ENCODE data around the gene KRTAP10-12. TPM values are rescaled to one million over a fixed set of nuclear protein-coding genes. Genes with fewer than 3 reads are reported as not detected.

The KRTAP10-12 gene
- total RNA-seq, 2 experiments from 2014 or later, result not detected

DNA sequence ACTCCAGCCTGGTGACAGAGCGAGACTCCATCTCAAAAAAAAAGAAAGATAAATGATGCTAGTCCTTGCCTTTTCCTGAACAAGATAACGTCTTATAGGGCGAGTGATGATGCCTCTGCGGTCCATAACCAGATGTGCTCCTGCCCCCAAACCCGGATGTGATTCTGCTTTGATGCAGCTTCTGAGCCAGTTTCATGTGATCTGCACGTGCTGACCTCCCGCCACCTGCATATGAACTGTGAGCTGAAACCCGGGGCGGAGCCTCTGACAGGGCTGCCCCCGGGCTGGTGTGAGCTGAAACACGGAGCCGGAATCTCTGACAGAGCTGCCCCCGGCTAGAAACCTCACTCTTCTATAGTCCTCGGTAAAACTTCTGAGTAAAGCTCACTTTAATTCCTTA, 43.8 kb upstream of the KRTAP10-12 start:
- CTCF ChIA-PET, result no interaction called here
- no peak for ATAC-seq (ENCODE audit: poor library complexity)

DNA sequence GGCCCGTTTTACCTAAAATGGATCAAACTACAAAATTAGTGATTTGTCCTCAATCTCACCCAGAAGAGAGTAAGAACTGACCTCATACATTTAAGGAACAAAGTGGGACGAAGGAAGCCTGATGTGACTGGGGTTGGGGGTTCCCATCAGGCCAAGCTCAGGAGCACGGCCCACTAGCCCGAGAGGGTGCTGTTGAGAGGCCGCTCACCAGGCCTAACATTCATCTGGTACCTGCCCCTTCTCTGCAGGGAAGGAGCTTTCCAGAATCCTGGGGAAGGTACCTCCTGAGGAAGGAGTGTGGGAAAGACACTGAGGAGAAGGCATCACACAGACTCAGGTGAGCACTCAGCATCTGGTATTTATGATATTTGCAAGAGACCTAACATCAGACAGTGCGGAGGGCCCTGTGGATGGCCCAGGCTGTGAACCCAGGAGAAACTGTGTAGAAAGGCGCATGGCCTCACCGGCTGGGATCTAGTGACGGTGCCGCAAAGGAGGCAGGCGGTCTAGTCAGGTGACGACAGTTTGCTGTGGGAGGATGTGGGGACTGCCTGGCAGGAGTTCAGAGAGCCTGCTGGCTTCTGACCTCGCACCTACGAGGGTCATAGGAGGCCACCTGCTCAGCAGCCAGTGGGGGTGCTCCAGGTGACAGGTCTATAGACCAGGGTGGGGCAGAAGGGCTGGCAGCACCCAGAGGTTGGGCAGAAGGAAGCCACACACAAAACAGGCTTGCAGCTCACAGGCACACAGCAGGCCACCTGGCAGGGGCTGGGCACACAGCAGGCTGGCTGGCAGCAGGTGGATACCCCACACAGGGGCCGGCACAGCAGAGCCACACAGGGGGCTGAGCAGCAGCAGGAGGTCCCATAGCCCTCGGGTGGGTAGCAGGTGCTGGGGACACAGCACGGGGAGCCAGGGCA, 43.1 kb upstream of the KRTAP10-12 start:
- Mint-ChIP-seq H3K27ac (peak overlapping the region; percentile 88), H3K36me3 (ENCODE audit: low read depth) (peaks cover 39% of the 10 kb centered on the region), H3K4me1 (ENCODE audit: low read depth) (peaks cover 47% of the 10 kb centered on the region), H3K4me3 (peak overlapping the region; percentile 71), H3K9me3 (peaks cover 16% of the 10 kb centered on the region), H3K27me3 (no peaks in the 10 kb centered on the region)
- peak; percentile 40 to 92 (median 63) for DNase-seq
- ChIA-PET CTCF (no interaction called here), POLR2A (interaction anchor here (1.0 kb wide), 1 partner anchor 35 kb away, joined by 5 read pairs; no protein-coding TSS in a partner anchor)
- H3K36me3 ChIP-seq (ENCODE audit: insufficient read depth, low read length), result no peaks in the 10 kb centered on the region
- ATAC-seq (ENCODE audit: poor library complexity), result peak; percentile 58
- no peak overlapping the region for H3K4me3 ChIP-seq (ENCODE audit: low read length)
- intact Hi-C loops (cut with DNase I, micrococcal nuclease), result loop anchor here in 1 of 2 experiments (5.0 kb wide), 1 partner anchor 37 kb away; no protein-coding TSS in a partner anchor
- no peak for TF ChIP-seq CTCF (IDR thresholded peaks at IDR 0.05)
- no peaks in the 10 kb centered on the region for H3K27me3 ChIP-seq (ENCODE audit: control insufficient read depth in 1 of 2, insufficient read depth in 2 of 2, low read length in 2 of 2)
- H3K27ac ChIP-seq (ENCODE audit: low read depth in 1 of 2, low read length in 2 of 2), result peak overlapping the region; percentile 15 to 61
- peaks cover 14 to 39% of the 10 kb centered on the region in 2 experiments for H3K9me3 ChIP-seq (ENCODE audit: control insufficient read depth in 1 of 2, insufficient read depth in 1 of 2, low read length in 2 of 2)
- peaks cover 53% of the 10 kb centered on the region for H3K4me1 ChIP-seq (ENCODE audit: insufficient read depth, low read length)

More for the DNA sequence above, 43.8 kb upstream of the KRTAP10-12 start:
- Mint-ChIP-seq H3K9me3 (peaks cover 16% of the 10 kb centered on the region), H3K36me3 (ENCODE audit: low read depth) (peaks cover 31% of the 10 kb centered on the region), H3K27me3 (no peaks in the 10 kb centered on the region), H3K4me3 (no peak overlapping the region), H3K27ac (peak overlapping the region; percentile 88), H3K4me1 (ENCODE audit: low read depth) (peaks cover 39% of the 10 kb centered on the region)
- POLR2A ChIA-PET, result interaction anchor here (1.0 kb wide), 1 partner anchor 35 kb away, joined by 5 read pairs; no protein-coding TSS in a partner anchor
- H3K36me3 ChIP-seq (ENCODE audit: insufficient read depth, low read length), result no peaks in the 10 kb centered on the region
- intact Hi-C loops (cut with DNase I, micrococcal nuclease), result loop anchor here in 1 of 2 experiments (5.0 kb wide), 1 partner anchor 36 kb away; no protein-coding TSS in a partner anchor
- H3K4me1 ChIP-seq (ENCODE audit: insufficient read depth, low read length), result peaks cover 45% of the 10 kb centered on the region
- DNase-seq, result peak in 1 of 14 experiments; percentile 49
- no peaks in the 10 kb centered on the region for H3K27me3 ChIP-seq (ENCODE audit: control insufficient read depth in 1 of 2, insufficient read depth in 2 of 2, low read length in 2 of 2)
- H3K27ac ChIP-seq (ENCODE audit: low read depth in 1 of 2, low read length in 2 of 2), result no peak overlapping the region
- no peak overlapping the region for H3K4me3 ChIP-seq (ENCODE audit: low read length)
- no peak for TF ChIP-seq CTCF (IDR thresholded peaks at IDR 0.05)
- H3K9me3 ChIP-seq (ENCODE audit: control insufficient read depth in 1 of 2, insufficient read depth in 1 of 2, low read length in 2 of 2), result peaks cover 14 to 39% of the 10 kb centered on the region in 2 experiments

GRCh38 chr21:44654576-44655175, 42.3 kb upstream of the KRTAP10-12 start, which contains the start of gene KRTAP12-4:
Gene KRTAP12-4 (minus strand): TSS chr21:44654659. CDS start chr21:44654614, 45 bp downstream.
- intact Hi-C loops (cut with DNase I, micrococcal nuclease), result loop anchor here (5.0 kb wide), 2 partner anchors 37 to 107 kb away; no protein-coding TSS in a partner anchor
- H3K4me3 ChIP-seq (ENCODE audit: low read length), result no peak within 1 kb of the TSS
- CTCF ChIA-PET, result no interaction called here

More at GRCh38 chr21:44654576-44655175, 42.3 kb upstream of the KRTAP10-12 start, which contains the start of gene KRTAP12-4:
- peak within 1 kb of the TSS; percentile 15 to 61 for H3K27ac ChIP-seq (ENCODE audit: low read depth in 1 of 2, low read length in 2 of 2)
- H3K9me3 Mint-ChIP-seq, result peaks cover 16% of the 10 kb centered on the region
- peaks cover 61% of the 10 kb centered on the region for H3K4me1 ChIP-seq (ENCODE audit: insufficient read depth, low read length)
- peaks cover 42% of the 10 kb centered on the region for H3K36me3 Mint-ChIP-seq (ENCODE audit: low read depth)
- no peaks in the 10 kb centered on the region for H3K27me3 Mint-ChIP-seq
- H3K27me3 ChIP-seq (ENCODE audit: control insufficient read depth in 1 of 2, insufficient read depth in 2 of 2, low read length in 2 of 2), result no peaks in the 10 kb centered on the region
- H3K36me3 ChIP-seq (ENCODE audit: insufficient read depth, low read length), result no peaks in the 10 kb centered on the region
- no peak for TF ChIP-seq CTCF (IDR thresholded peaks at IDR 0.05)
- POLR2A ChIA-PET, result no interaction called here
- no peak for ATAC-seq (ENCODE audit: poor library complexity)
- H3K9me3 ChIP-seq (ENCODE audit: control insufficient read depth in 1 of 2, insufficient read depth in 1 of 2, low read length in 2 of 2), result peaks cover 14 to 39% of the 10 kb centered on the region in 2 experiments
- peaks cover 55% of the 10 kb centered on the region for H3K4me1 Mint-ChIP-seq (ENCODE audit: low read depth)
- peak within 1 kb of the TSS; percentile 88 for H3K27ac Mint-ChIP-seq
- peak within 1 kb of the TSS; percentile 71 for H3K4me3 Mint-ChIP-seq
- peak in 3 of 14 experiments; percentile 21 to 50 (median 39) for DNase-seq

Data from CD4-positive, alpha-beta T cell (primary cell).